Epithelial cell of prostate (primary cell): Measurements from ENCODE around the gene TTC31.

Source experiments
- DNase-seq: peaks from one replicate; pipeline ENCODE4 v3.0.0-alpha.2; 2011; ENCODE audit warnings: low read depth, low spot score
- H3K27ac ChIP-seq: fragments of 450-650 bp; 2 replicates; pipeline ENCODE4 v1.5.1; 2017; ENCODE audit warnings: mild to moderate bottlenecking

Gene TTC31

GRCh38 chr2:74538881-74539339 lies 56.0 kb downstream of the TTC31 start:
- H3K27ac ChIP-seq, result no peak overlapping the region
- no peak for DNase-seq

GRCh38 chr2:74540291-74540690 lies 57.4 kb downstream of the TTC31 start:
- no peak overlapping the region for H3K27ac ChIP-seq
- no peak for DNase-seq

- H3K27ac ChIP-seq, result no peak overlapping the region
- no peak for DNase-seq
These were observed 60.1 kb downstream of the TTC31 start for GRCh38 chr2:74542978-74543377.
